Tibial nerve (tissue), 4 donors: ENCODE results near the gene COL27A1. TPM values are rescaled to one million over a fixed set of nuclear protein-coding genes. Genes with fewer than 3 reads are reported as not detected.

Experiments
- DNase-seq, 2 donors: peaks; one replicate each; pipeline ENCODE4 v3.0.0-alpha.2; 2019; ENCODE audit warnings: low spot score in 2 of 2
- H3K27ac ChIP-seq, 4 donors: fragments of 200-600 bp; sonication (generic) in 3 of 4; one replicate each; pipeline ENCODE4 v1.5.1; 2017 to 2019; ENCODE audit warnings: mild to moderate bottlenecking in 1 of 4
- H3K27me3 ChIP-seq, 2 donors: fragments of 200-600 bp; sonication (generic) in 1 of 2; one replicate each; pipeline versions ENCODE4 v1.5.1 to v1.6.0; 2017 to 2019
- H3K36me3 ChIP-seq, 3 donors: fragments of 200-600 bp; sonication (generic); one replicate each; pipeline ENCODE4 v1.5.1; 2018 to 2019
- H3K4me1 ChIP-seq, 4 donors: fragments of 200-600 bp; sonication (generic) in 3 of 4; one replicate each; pipeline ENCODE4 v1.5.1; 2017 to 2019
- H3K4me3 ChIP-seq, 4 donors: fragments of 200-600 bp; sonication (generic) in 3 of 4; one replicate each; pipeline ENCODE4 v1.5.1; 2017 to 2019; ENCODE audit warnings: mild to moderate bottlenecking in 1 of 4, moderate library complexity in 1 of 4
- H3K9me3 ChIP-seq, 4 donors: fragments of 200-600 bp; sonication (generic) in 3 of 4; one replicate each; pipeline ENCODE4 v1.5.1; 2017 to 2019
- CTCF ChIP-seq, 5 experiments: fragments of 200-600 bp in 3 of 5; fragments of 450-650 bp in 2 of 5; sonication (generic) in 3 of 5; IDR thresholded peaks; one replicate each; pipeline ENCODE4 v1.5.1; 2016 to 2019; ENCODE audit warnings: antibody characterized with exemption in 5 of 5, mild to moderate bottlenecking in 3 of 5, moderate library complexity in 2 of 5
- EP300 ChIP-seq, 2 donors: sonication (generic); formaldehyde crosslinking; IDR thresholded peaks; one replicate each; pipeline ENCODE4 v1.6.1; 2017; ENCODE audit warnings: antibody characterized with exemption in 2 of 2, mild to moderate bottlenecking in 1 of 2
- POLR2A ChIP-seq, 2 donors: fragments of 450-650 bp; IDR thresholded peaks; one replicate each; pipeline ENCODE4 v1.6.1; 2017; ENCODE audit warnings: antibody characterized with exemption in 2 of 2, mild to moderate bottlenecking in 2 of 2, moderate library complexity in 2 of 2
- WGBS, 2 donors: methylation state at CpG; one replicate each; pipeline ENCODE4 v1.1.5; 2018; 5-methylcytosine and 5-hydroxymethylcytosine counted together
- total RNA-seq, 4 donors: library from RNA; depleted of rRNA; stranded (reverse); fragments of >200 nt; gene quantifications; one replicate each; pipeline ENCODE4 v1.1.0, GENCODE V29; 2016

Gene COL27A1
- total RNA-seq, 4 donors from 2014 or later: 14.9 to 55.8 (median 27.7) TPM

DNA sequence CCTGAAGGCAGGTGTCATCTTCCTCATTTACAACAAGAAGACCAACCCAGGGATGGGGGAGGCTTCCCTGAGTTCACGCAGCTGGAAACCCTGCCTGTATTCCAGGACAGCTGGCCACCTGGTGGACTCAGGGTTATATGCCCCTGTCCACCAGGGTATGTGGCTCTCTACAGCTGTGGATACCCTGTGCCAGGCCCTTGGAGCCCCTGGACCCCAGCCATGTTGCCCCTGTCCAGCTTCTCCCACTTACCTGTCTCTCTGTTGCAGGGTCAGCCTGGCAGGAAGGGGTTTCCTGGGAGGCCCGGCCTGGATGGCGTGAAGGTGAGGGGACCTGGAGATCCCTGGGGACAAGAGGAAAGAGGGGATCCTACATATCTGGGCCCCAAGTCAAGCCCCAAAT is 87.9 kb downstream of the COL27A1 start:
- H3K4me1 ChIP-seq: peaks cover 0 to 22% (median 1%) of the 10 kb centered on the region in 4 donors
- TF ChIP-seq EP300 (IDR thresholded peaks at IDR 0.05): no peak
- no peak for TF ChIP-seq CTCF (IDR thresholded peaks at IDR 0.05)
- TF ChIP-seq POLR2A (IDR thresholded peaks at IDR 0.05): no peak
- WGBS, 2 donors: 98 to 100% methylated on average over 3 of the region's 3 CpGs
- H3K4me3 ChIP-seq: no peak overlapping the region
- no peaks in the 10 kb centered on the region for H3K27me3 ChIP-seq
- H3K9me3 ChIP-seq: no peaks in the 10 kb centered on the region
- peaks cover 0 to 48% (median 0%) of the 10 kb centered on the region in 3 donors for H3K36me3 ChIP-seq
- no peak overlapping the region for H3K27ac ChIP-seq
- DNase-seq: no peak

DNA sequence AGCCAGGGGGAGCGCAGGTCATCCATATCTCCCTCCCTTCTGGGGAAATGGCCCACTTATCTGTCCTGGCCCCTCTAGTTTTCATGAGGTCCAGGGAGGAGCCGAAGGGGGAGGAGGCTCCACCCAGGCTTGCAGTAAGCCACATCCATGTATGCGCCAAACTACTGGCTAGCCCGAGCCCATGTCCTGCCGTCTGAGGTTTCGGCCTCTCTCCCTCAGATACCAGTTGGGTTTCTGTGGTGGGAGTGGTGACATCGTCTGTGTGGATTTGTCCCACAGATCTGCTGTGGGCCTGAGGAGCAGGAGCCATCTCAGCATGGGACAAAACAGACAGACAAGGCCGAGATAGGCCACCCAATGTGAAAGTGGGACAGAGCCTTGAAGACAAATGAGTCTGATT is 89.2 kb downstream of the COL27A1 start:
- Histone ChIP-seq H3K4me1 (peaks cover 0 to 22% (median 5%) of the 10 kb centered on the region in 4 donors), H3K9me3 (no peaks in the 10 kb centered on the region), H3K36me3 (peaks cover 0 to 45% (median 0%) of the 10 kb centered on the region in 3 donors), H3K27ac (no peak overlapping the region), H3K4me3 (no peak overlapping the region), H3K27me3 (no peaks in the 10 kb centered on the region)
- 92 to 94% methylated on average over 8 of the region's 8 CpGs for WGBS, 2 donors
- no peak for DNase-seq
- TF ChIP-seq EP300 (IDR thresholded peaks at IDR 0.05): no peak
- TF ChIP-seq CTCF (IDR thresholded peaks at IDR 0.05): no peak
- TF ChIP-seq POLR2A (IDR thresholded peaks at IDR 0.05): no peak

DNA sequence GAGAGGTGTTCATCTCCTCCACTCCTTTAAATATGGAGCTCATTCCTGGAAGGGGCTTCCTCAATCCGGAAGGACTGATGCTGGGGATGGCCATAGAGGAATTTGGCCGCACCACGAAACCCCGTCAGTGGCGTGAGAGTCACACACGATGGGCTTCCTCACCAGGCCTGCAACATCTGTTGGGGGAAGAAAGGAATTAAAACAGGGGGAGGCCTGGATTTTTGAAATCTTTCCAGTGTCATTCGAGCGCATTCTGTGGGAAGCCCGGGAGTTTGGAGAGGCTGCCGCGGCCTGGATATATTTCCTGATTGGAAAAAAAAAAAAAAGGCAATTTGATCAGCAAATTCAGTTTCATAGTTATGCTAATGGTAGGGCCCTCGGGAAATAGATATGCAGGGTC is 91.2 kb downstream of the COL27A1 start:
- no peak overlapping the region for H3K27ac ChIP-seq
- WGBS, 2 donors: 79 to 81% methylated on average over 12 of the region's 12 CpGs
- H3K27me3 ChIP-seq: no peaks in the 10 kb centered on the region
- TF ChIP-seq CTCF (IDR thresholded peaks at IDR 0.05) (no peak), EP300 (IDR thresholded peaks at IDR 0.05) (no peak), POLR2A (IDR thresholded peaks at IDR 0.05) (no peak)
- H3K36me3 ChIP-seq: peaks cover 0 to 26% (median 0%) of the 10 kb centered on the region in 3 donors
- H3K9me3 ChIP-seq: no peaks in the 10 kb centered on the region
- no peak overlapping the region for H3K4me3 ChIP-seq
- H3K4me1 ChIP-seq: peaks cover 0 to 35% (median 9%) of the 10 kb centered on the region in 4 donors
- DNase-seq: no peak

DNA sequence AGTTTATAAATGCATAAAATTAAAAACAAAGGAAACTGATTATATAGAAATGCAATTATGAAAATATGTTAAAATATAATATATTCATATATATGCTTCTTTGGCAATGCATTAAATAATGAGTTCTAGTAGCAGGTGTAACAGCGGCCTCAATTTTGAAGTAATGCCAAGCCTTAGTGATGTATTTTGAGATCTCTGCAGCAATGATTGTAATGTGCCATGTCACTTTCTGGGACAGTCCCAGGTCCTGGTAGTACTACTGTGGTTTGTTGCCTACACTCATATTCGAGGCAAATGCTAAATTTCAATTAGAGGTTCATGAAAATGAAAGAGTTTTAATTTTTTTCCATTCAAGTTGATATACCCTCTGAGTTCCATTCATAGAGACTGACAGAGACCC is 91.7 kb downstream of the COL27A1 start:
- no peaks in the 10 kb centered on the region for H3K9me3 ChIP-seq
- H3K4me1 ChIP-seq: peaks cover 0 to 35% (median 9%) of the 10 kb centered on the region in 4 donors
- 83 to 85% methylated on average over 2 of the region's 2 CpGs for WGBS, 2 donors
- no peak overlapping the region for H3K4me3 ChIP-seq
- H3K27ac ChIP-seq: no peak overlapping the region
- TF ChIP-seq EP300 (IDR thresholded peaks at IDR 0.05) (no peak), CTCF (IDR thresholded peaks at IDR 0.05) (no peak), POLR2A (IDR thresholded peaks at IDR 0.05) (no peak)
- no peaks in the 10 kb centered on the region for H3K27me3 ChIP-seq
- H3K36me3 ChIP-seq: peaks cover 0 to 21% (median 0%) of the 10 kb centered on the region in 3 donors
- DNase-seq: no peak

DNA sequence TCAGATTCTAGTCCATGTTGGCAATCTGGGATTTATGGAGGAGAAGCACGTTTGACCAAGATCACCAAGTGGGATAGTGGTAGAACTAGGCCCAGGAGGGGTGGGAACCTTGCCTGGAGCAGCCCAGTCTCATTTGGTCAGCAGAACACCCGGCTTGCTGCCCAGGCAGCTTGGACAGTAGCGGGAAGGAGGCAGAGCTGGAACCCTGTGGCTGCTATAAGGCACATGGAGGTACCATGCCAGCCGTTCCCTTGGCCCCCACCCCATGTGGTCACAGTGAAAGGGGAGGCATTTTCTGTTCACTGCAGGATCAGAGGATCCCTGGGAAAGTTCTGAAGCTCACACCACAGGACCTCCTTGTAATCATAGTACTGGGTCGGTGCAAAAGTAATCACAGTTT is 92.2 kb downstream of the COL27A1 start:
- TF ChIP-seq CTCF (IDR thresholded peaks at IDR 0.05): no peak
- no peak for TF ChIP-seq POLR2A (IDR thresholded peaks at IDR 0.05)
- no peak for TF ChIP-seq EP300 (IDR thresholded peaks at IDR 0.05)
- Histone ChIP-seq H3K4me3 (no peak overlapping the region), H3K4me1 (peaks cover 0 to 35% (median 9%) of the 10 kb centered on the region in 4 donors), H3K36me3 (peaks cover 0 to 19% (median 0%) of the 10 kb centered on the region in 3 donors), H3K9me3 (no peaks in the 10 kb centered on the region), H3K27me3 (no peaks in the 10 kb centered on the region), H3K27ac (no peak overlapping the region)
- no peak for DNase-seq
- 69 to 70% methylated on average over 5 of the region's 5 CpGs for WGBS, 2 donors
